Measurements from ENCODE around the gene INHBB.

GRCh38 chr2:120400551-120400950 lies 54.6 kb downstream of the INHBB start:
- TF ChIP-seq CTCF (conservative IDR thresholded peaks at IDR 0.05; ENCODE audit: low read depth, low read length) = no peak
- no peak for TF ChIP-seq EZH2 (IDR thresholded peaks at IDR 0.05; ENCODE audit: low read length, unreplicated experiment)
- TF ChIP-seq EZH2phosphoT487 (IDR thresholded peaks at IDR 0.05; ENCODE audit: borderline replicate concordance, low read length) = no peak
